GM18499 (cell line): ENCODE data around the gene IL1F10.

Experiments
- ATAC-seq: cut with Tn5 transposase; IDR thresholded peaks from one replicate; pipeline ENCODE4 v1.9.1; 2021; ENCODE audit warnings: moderate number of reproducible peaks; ENCODE audit not compliant: insufficient read depth, unreplicated experiment

The IL1F10 gene, protein sequence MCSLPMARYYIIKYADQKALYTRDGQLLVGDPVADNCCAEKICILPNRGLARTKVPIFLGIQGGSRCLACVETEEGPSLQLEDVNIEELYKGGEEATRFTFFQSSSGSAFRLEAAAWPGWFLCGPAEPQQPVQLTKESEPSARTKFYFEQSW

DNA sequence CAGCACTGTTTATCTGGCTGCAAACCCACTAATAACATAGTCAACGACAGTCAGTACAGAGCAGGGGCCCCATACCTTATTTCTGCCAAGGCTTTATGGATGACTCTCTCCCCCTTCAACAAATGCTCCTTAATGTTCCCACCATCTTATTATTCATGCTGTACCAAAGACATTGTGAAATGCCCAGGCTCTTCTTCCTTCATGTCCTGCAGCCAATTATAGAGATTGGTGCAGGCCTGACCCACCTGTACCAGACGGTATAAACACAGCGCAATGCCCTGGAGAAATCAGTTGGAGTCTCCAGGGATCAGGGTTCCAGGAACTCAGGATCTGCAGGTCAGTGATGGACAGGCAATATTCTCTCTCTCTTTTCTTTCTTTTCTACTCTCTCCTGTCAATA lies at the start of gene IL1F10:
Gene IL1F10 (plus strand): TSS at position 290 of the 400 bp plus-strand sequence. CDS start 4,769 bp downstream, outside the sequence.
- no peak for ATAC-seq

GRCh38 chr2:113018509-113018908 lies 49.3 kb upstream of the IL1F10 start:
- no peak for ATAC-seq

- no peak for ATAC-seq
These were observed 46.5 kb upstream of the IL1F10 start for GRCh38 chr2:113021312-113021711.

DNA sequence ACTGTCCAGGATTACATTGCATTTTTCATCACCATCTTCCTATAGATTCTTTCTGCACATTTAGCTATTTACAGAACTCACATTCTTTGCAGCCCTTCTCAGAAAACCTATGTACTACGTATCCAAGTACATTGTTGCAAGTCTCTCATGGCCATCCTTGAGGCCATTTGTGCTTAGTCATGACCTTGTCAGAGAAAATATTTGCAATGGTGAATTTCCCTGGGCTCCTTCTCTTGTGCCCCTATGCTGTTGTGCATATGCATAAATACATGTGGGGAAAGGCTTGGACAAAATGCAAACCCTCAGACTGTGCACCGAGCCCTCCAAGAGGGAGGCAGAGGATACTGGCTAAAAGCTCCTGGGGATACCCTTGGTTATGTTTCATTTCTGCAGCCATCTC lies 43.0 kb upstream of the IL1F10 start:
- ATAC-seq, result no peak

DNA sequence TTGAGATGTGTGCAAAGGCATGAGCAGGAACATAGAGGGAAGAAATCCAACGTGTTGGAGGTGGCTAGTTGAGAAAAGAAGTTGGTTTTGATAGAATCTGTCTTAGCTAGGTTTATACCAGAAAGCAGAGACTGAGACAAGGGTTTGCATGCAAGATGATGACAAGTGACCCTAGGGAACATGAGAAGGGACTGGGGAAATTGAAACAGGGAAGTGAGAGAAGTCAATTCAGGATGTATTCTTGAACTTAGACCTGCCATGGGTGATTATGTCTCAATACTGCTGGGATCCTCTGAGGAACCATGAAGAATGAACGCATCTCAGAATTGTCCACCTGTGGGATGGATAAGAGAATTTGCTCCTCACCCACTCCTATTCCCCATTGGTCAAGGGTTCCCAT lies 42.0 kb upstream of the IL1F10 start:
- no peak for ATAC-seq

DNA sequence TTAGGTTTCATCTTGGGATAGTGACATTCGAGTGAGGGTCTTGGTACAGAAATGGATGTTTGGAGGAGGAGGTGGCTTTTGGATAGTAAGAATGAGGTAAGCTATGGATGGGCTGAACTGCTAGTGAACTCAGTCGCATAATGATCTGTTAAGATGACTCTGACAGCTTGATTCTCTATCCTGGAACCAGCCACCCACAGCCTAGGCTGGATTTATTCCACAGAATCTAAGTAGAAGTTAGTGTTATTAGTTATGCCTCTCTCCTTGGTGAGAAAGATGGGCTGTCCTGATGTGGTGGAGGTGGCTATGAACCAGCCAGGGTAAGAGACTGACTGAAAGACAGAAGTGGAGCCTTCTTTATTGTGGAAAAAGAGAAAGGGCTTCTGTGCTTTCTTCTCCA lies 40.1 kb upstream of the IL1F10 start:
- ATAC-seq, result no peak

DNA sequence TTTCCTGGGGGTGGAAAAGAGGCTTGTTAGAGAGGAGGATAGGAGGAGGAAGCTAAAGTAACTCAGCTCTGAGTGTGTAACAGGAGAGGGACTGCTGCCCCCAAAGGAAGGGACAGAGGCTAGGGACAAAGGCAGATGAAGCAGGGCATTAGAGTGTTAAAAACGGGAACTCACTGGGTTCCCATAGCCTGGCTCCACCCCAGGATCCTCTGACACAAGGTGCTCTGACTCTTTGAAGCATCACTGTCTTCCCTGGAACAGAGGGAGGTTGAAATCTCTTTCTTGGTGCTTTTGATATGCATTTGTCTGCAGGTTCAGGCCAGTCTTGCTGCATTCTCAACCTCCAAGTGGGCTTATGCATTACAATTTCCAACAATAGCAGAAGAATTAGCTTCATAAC lies 39.7 kb upstream of the IL1F10 start:
- ATAC-seq, result no peak

DNA sequence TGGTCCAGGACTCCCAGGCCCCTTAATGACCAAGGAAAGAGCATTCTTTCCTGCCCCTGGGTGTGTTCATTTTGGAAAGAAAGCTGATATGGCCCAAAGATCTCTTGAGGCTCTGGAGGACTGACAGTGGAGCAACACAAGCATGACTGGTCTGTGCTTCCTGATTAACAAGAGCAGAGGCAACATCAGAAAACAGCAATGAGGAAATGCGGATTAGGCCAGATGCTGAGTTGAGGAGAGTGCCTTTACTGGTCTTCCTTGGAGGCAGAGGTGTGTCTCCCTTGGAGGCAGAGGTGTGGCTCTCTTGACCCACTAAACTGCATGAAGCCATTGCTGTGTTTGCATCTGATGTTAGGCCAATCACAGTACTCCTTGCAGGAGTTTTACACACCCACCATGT lies 35.0 kb upstream of the IL1F10 start:
- ATAC-seq, result no peak

GRCh38 chr2:113034016-113034415 lies 33.8 kb upstream of the IL1F10 start:
- ATAC-seq, result no peak

DNA sequence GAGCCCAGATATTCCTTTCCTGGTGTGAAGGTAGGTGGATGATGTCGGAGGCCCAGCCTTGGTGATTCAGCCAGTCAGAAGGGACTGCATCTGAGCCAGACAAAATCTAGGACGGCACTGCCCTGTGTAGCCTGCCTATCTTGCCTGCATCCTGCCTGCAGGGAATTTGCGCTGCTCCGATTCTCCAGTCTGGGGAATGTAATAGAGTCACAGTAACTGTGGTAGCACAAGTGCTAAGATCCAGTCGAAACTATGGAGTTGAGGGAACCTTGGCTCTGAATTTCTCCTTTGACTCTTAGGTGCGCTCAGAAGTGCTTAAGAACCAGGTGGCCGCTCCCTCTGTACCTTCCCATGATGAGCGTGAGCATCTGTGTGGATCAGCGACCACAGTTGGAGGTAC lies 31.0 kb upstream of the IL1F10 start:
- no peak for ATAC-seq

DNA sequence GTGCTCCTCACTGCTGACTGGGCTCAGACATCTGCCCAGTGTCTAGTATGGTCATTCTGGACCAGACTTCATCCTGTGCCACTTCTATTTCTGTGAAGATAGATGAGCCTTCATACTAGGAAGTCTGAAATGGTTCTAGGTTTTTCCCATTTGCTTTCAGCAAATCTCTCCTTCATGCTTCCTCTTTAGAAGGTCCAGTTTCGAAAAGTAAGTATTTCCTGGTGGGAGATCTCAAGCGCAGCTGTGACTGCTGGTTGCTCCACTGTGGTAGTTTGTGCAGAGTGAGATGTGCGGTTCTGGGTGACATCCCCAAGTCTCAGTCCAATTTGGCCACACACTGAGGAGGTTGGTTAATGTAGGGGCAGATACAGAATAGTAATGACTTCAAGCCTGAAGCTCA lies 29.5 kb upstream of the IL1F10 start:
- no peak for ATAC-seq

GRCh38 chr2:113039158-113039557 lies 28.6 kb upstream of the IL1F10 start:
- no peak for ATAC-seq

DNA sequence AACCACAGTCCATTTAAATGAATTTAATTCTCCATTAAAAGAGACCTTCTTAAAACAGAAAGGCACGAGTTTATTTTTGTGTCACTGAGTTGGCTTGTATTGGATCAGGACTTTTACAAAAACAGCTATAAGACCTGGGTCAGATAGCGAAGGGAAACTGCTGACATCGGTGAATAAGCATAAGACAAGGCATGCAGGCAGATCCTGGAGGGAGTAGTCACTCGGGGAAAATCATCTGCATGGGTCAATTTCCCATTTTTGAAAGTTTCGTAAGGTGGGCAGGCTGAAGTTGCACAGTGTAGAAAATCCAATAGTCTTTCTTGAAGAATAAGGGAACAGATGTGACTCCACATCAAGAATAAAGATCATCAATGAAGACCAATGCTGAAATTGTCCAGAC lies 28.1 kb upstream of the IL1F10 start:
- no peak for ATAC-seq

GRCh38 chr2:113041871-113042270 lies 25.9 kb upstream of the IL1F10 start:
- ATAC-seq, result no peak

DNA sequence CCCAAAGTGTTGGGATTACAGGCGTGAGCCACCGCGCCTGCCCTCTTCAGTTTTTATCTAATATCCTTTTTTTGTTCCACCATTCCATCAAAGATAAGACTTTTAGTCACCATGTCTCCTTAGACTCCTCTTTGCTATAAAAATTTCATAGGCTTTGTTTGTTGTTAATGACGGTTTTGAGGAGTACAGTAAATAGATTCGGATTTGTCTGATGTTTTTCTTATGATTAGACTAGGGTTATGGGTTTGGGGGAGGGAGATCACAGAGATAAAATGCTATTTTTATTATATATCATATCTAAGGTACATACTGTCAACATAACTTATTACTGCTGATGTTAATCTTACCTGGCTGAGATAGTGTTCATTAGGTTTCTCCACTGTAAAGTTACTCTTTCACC lies 21.3 kb upstream of the IL1F10 start:
- ATAC-seq, result no peak

DNA sequence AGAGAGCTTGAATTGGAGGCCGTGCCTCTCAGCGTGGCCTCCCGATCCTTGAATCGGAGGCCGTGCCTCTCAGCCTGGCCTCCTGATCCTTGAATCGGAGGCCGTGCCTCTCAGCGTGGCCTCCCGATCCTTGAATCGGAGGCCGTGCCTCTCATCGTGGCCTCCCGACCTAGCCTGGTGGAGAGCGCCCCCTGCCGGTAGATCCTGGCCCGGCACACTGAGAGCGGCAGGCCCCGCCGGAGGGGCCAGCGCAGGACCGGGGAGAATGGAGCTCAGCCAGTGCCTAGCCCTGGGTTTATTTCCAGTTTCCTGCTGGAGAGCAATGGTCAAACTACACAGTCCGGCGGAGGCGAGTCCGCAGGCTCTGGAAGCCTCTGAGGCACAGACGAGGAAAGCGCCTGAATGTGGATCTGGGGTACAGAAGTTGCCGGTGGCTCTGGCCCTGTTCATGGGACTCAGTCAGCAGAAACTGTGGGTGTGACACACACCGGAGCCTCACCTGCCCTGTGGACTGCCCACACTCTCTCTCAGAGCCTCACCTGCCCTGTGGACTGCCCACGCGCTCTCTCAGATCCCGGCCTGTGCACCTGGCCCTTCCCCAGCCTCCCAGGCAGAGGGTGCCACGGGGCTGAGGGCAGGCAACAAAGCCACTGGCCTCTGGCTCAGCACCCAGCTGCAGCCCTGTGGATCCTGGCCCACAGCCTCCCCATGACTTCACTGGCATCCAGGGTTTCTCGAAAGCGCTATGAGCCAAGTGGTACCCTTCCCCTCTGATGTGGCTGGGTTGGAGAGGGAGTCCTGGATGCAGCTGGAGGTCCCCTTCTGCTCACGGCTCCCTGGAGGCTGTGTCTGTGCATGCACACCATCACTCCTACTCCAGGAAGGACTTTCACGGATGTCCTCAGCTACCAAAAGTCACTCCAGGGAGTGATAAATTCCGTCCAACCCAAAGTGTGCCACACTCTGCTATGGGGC lies 16.6 kb upstream of the IL1F10 start:
- no peak for ATAC-seq

- ATAC-seq, result no peak
These were observed 15.3 kb upstream of the IL1F10 start, which contains the start of gene IL36B for GRCh38 chr2:113052396-113052917. Gene IL36B, minus strand, starts transcription at chr2:113052867.

GRCh38 chr2:113053666-113054065 lies 14.1 kb upstream of the IL1F10 start:
- no peak for ATAC-seq

- ATAC-seq, result no peak
These were observed 13.7 kb upstream of the IL1F10 start for GRCh38 chr2:113054066-113054465.

- no peak for ATAC-seq
These were observed 11.2 kb upstream of the IL1F10 start for GRCh38 chr2:113056521-113056920.

DNA sequence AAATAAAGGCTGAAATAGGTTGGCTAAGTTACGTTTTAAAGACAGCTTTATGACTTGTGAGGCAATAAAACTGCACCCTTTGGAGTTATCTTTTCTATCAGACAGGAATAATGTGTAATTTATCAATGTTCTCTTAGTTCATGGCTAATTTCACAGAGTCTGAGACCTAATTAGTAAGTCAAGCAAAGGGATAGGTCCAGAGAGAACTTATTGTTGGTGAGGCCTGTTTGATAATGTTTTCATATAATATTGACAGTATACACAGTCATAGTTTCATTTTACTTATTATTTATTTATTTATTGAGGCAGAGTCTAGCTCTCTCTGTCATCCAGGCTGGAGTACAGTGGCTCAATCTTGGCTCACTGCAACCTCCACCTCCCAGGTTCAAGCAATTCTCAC lies 10.7 kb upstream of the IL1F10 start:
- ATAC-seq, result no peak
